CD8-positive, alpha-beta memory T cell (primary cell): Measurements from ENCODE around the gene LAMTOR2. TPM values are rescaled to one million over a fixed set of nuclear protein-coding genes. Genes with fewer than 3 reads are reported as not detected.
A peak's percentile ranks its signal among the peaks of the same experiment; 100 is the strongest.
"Not testable (repeated sequence)": the region's sequence is repeated elsewhere in the genome, so short reads cannot be mapped to it uniquely, and the experiment has no call there.

Source experiments
- CTCF ChIA-PET: fragments of 350-600 bp; sonication (Branson Sonifier 250); formaldehyde crosslinking; loops from one replicate; lab custom pipeline; 2021; ENCODE audit warnings: antibody characterized with exemption; lab: Charles Lee
- POLR2A ChIA-PET: fragments of 350-600 bp; sonication (Branson Sonifier 250); formaldehyde crosslinking; loops from one replicate; lab custom pipeline; 2021; ENCODE audit warnings: antibody characterized with exemption; lab: Charles Lee
- DNase-seq, 5 donors: peaks; one replicate each; pipeline versions ENCODE4 v3.0.0 to v3.0.0-alpha.2; 2020 to 2022; ENCODE audit warnings: mixed read lengths in 1 of 5
- H3K27ac ChIP-seq: one replicate; pipeline ENCODE4 v1.7.0; 2013; ENCODE audit warnings: low read depth, mild to moderate bottlenecking, low read length, moderate library complexity
- H3K27me3 ChIP-seq: 2 replicates; pipeline ENCODE4 v1.7.0; 2013; ENCODE audit warnings: low read length, mild to moderate bottlenecking; ENCODE audit not compliant: insufficient read depth, poor library complexity, severe bottlenecking
- H3K36me3 ChIP-seq: 2 replicates; pipeline ENCODE4 v1.7.0; 2013; ENCODE audit warnings: mild to moderate bottlenecking, low read length, moderate library complexity; ENCODE audit not compliant: insufficient read depth
- H3K4me1 ChIP-seq: 2 replicates; pipeline ENCODE4 v1.7.0; 2013; ENCODE audit warnings: mild to moderate bottlenecking, low read length, moderate library complexity; ENCODE audit not compliant: insufficient read depth
- H3K4me3 ChIP-seq: 2 replicates; pipeline ENCODE4 v1.7.0; 2013; ENCODE audit warnings: mild to moderate bottlenecking, low read length
- H3K9me3 ChIP-seq: 2 replicates; pipeline ENCODE4 v1.7.0; 2013; ENCODE audit warnings: mild to moderate bottlenecking, low read length
- H3K27ac Mint-ChIP-seq, 8 donors: one replicate each; pipeline ENCODE4 v1.8.0; 2020 to 2021; ENCODE audit warnings: mixed read lengths in 8 of 8, mild to moderate bottlenecking in 6 of 8, inconsistent platforms in 3 of 8, moderate library complexity in 3 of 8
- H3K27me3 Mint-ChIP-seq, 2 donors: one replicate each; pipeline ENCODE4 v1.8.0; 2020 to 2021; ENCODE audit warnings: mixed read lengths in 2 of 2, mild to moderate bottlenecking in 1 of 2, moderate library complexity in 1 of 2
- H3K36me3 Mint-ChIP-seq, 3 donors: one replicate each; pipeline ENCODE4 v1.8.0; 2020 to 2021; ENCODE audit warnings: mixed read lengths in 3 of 3, inconsistent platforms in 1 of 3, mild to moderate bottlenecking in 1 of 3
- H3K4me1 Mint-ChIP-seq, 3 donors: one replicate each; pipeline ENCODE4 v1.8.0; 2020 to 2021; ENCODE audit warnings: mixed read lengths in 3 of 3, inconsistent platforms in 1 of 3, mild to moderate bottlenecking in 1 of 3
- H3K4me3 Mint-ChIP-seq, 7 donors: one replicate each; pipeline ENCODE4 v1.8.0; 2020 to 2021; ENCODE audit warnings: mixed read lengths in 7 of 7, mild to moderate bottlenecking in 6 of 7, moderate library complexity in 4 of 7, inconsistent platforms in 2 of 7
- H3K9me3 Mint-ChIP-seq, 5 donors: one replicate each; pipeline ENCODE4 v1.8.0; 2020 to 2022; ENCODE audit warnings: mixed read lengths in 5 of 5, mild to moderate bottlenecking in 3 of 5, moderate library complexity in 2 of 5, inconsistent platforms in 1 of 5
- polyA plus RNA-seq: library from polyadenylated mRNA; unstranded; fragments of 300-500 nt; fragmentation: Illumina TruSeq; gene quantifications from one replicate; pipeline ENCODE4 v1.2.3, GENCODE V29; 2021
- total RNA-seq, 2 experiments: library from RNA; stranded (reverse); gene quantifications; one replicate each; pipeline ENCODE4 v1.2.3, GENCODE V29; 2021

The LAMTOR2 gene
- total and polyA plus RNA-seq, 3 experiments from 2014 or later, result 61.9 to 134 (median 67.4) TPM

DNA sequence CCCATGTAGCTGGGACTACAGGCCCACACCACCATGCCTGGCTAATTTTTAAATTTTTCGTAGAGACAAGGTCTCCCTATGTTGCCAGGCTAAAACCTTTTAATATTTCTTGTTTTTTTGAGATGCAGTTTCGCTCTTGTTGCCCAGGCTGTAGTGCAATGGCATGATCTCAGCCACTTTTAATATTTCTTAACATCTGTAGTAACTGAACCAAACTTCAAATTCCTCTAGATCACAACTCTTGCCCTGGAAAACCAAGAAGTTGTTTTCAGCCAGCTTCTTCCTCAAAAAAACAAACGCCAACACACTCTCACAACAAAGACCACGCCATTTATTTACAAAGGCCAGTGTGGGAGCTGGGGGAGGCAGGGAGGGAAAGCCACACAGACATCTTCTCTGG is 19.6 kb upstream of the LAMTOR2 start:
- H3K27ac ChIP-seq, H3K4me3 ChIP-seq, H3K4me1 Mint-ChIP-seq, H3K36me3 ChIP-seq, H3K4me3 Mint-ChIP-seq, H3K27me3 Mint-ChIP-seq, CTCF ChIA-PET, DNase-seq, POLR2A ChIA-PET, H3K4me1 ChIP-seq, H3K9me3 ChIP-seq, H3K9me3 Mint-ChIP-seq, H3K27me3 ChIP-seq: not testable (repeated sequence)
- H3K27ac Mint-ChIP-seq, result peak overlapping the region in 1 of 8 donors; percentile 29
- peaks cover 0 to 28% (median 2%) of the 10 kb centered on the region in 3 donors for H3K36me3 Mint-ChIP-seq

GRCh38 chr1:156042828-156043227 is 11.8 kb upstream of the LAMTOR2 start:
- POLR2A ChIA-PET, result interaction anchor here (0.5 kb wide), 1 partner anchor 112 kb away, joined by 3 read pairs; no protein-coding TSS in a partner anchor
- Mint-ChIP-seq H3K27ac (peak overlapping the region in 5 of 8 donors; percentile 8 to 79 (median 61)), H3K36me3 (peaks cover 8 to 54% (median 15%) of the 10 kb centered on the region in 3 donors), H3K4me3 (no peak overlapping the region), H3K9me3 (no peaks in the 10 kb centered on the region), H3K4me1 (peaks cover 7 to 13% (median 12%) of the 10 kb centered on the region in 3 donors), H3K27me3 (no peaks in the 10 kb centered on the region)
- DNase-seq, result no peak
- Histone ChIP-seq H3K27me3 (no peaks in the 10 kb centered on the region), H3K36me3 (peaks cover 19% of the 10 kb centered on the region), H3K27ac (no peak overlapping the region), H3K9me3 (no peaks in the 10 kb centered on the region), H3K4me3 (no peak overlapping the region), H3K4me1 (peaks cover 5% of the 10 kb centered on the region)
- CTCF ChIA-PET, result no interaction called here

DNA sequence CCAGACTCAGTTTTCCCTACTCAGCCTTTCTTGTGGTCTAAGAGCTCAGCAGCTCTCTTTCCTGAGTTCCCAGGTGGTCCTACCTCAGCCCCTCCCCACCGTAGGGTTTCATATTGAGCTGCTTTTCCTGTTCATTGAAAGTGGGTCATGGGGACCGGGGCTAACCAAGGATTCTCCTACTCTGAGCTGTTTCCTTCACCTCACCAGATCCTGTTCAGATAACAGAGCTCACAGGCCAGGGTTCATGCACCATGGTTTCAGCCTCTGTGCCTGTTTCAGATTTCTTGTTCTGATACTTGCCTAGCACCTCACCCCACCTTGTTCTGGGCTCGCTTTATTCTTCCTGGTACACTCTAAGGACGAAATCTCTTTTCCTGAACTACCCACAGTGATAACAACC is 9.5 kb upstream of the LAMTOR2 start:
- Mint-ChIP-seq H3K4me1 (peaks cover 7 to 13% (median 12%) of the 10 kb centered on the region in 3 donors), H3K36me3 (peaks cover 8 to 67% (median 18%) of the 10 kb centered on the region in 3 donors), H3K9me3 (no peaks in the 10 kb centered on the region), H3K27me3 (no peaks in the 10 kb centered on the region), H3K4me3 (peak overlapping the region in 4 of 7 donors; percentile 1 to 30 (median 12)), H3K27ac (peak overlapping the region in 7 of 8 donors; percentile 7 to 95 (median 70))
- Histone ChIP-seq H3K4me1 (peaks cover 5% of the 10 kb centered on the region), H3K27ac (no peak overlapping the region), H3K4me3 (no peak overlapping the region), H3K9me3 (no peaks in the 10 kb centered on the region), H3K27me3 (no peaks in the 10 kb centered on the region), H3K36me3 (peaks cover 19% of the 10 kb centered on the region)
- no peak for DNase-seq
- POLR2A ChIA-PET, result no interaction called here
- CTCF ChIA-PET, result interaction anchor here (0.6 kb wide), 1 partner anchor 38 kb away, joined by 4 read pairs; no protein-coding TSS in a partner anchor

GRCh38 chr1:156048663-156049258 is 5.8 kb upstream of the LAMTOR2 start:
- H3K9me3 Mint-ChIP-seq, result no peaks in the 10 kb centered on the region
- Histone ChIP-seq H3K36me3 (peaks cover 12% of the 10 kb centered on the region), H3K27ac (no peak overlapping the region), H3K4me1 (peaks cover 12% of the 10 kb centered on the region), H3K9me3 (no peaks in the 10 kb centered on the region), H3K27me3 (no peaks in the 10 kb centered on the region), H3K4me3 (no peak overlapping the region)
- peak overlapping the region in 2 of 8 donors; percentile 17 to 38 for H3K27ac Mint-ChIP-seq
- ChIA-PET POLR2A (interaction anchor here (0.6 kb wide), 1 partner anchor 114 kb away, joined by 3 read pairs; no protein-coding TSS in a partner anchor), CTCF (interaction anchor here (0.9 to 1.3 kb wide), 2 partner anchors 17 to 18 kb away, joined by 3 read pairs; no protein-coding TSS in a partner anchor)
- H3K36me3 Mint-ChIP-seq, result peaks cover 0 to 52% (median 7%) of the 10 kb centered on the region in 3 donors
- peaks cover 26 to 30% (median 30%) of the 10 kb centered on the region in 3 donors for H3K4me1 Mint-ChIP-seq
- no peaks in the 10 kb centered on the region for H3K27me3 Mint-ChIP-seq
- H3K4me3 Mint-ChIP-seq, result no peak overlapping the region
- no peak for DNase-seq

DNA sequence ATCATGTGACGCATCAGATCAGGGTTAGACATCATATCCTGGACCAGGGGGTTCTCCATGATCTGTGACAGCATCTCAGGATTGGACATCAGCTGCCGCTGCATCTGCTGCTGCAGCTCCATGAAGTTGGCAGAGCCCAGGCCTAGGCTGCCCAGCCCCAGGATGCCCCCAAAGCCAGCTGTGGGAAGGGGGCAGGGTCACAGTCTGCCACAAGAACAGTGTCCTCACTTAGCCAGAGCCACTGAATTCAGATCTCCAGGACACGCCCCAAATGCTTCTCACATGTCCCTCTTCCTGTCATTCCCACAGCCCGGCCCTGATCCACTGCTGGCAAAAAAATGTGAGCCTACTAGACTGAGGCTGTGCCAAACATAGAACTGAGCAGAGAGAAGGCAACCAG is 4.2 kb upstream of the LAMTOR2 start:
- DNase-seq, result no peak
- peaks cover 13% of the 10 kb centered on the region for H3K4me1 ChIP-seq
- H3K9me3 ChIP-seq, result no peaks in the 10 kb centered on the region
- no peak overlapping the region for H3K27ac ChIP-seq
- Mint-ChIP-seq H3K4me1 (peaks cover 22 to 35% (median 27%) of the 10 kb centered on the region in 3 donors), H3K4me3 (peak overlapping the region in 1 of 7 donors; percentile 45), H3K27ac (peak overlapping the region in 1 of 8 donors; percentile 32), H3K27me3 (no peaks in the 10 kb centered on the region), H3K36me3 (peaks cover 0 to 48% (median 5%) of the 10 kb centered on the region in 3 donors), H3K9me3 (no peaks in the 10 kb centered on the region)
- POLR2A ChIA-PET, result no interaction called here
- no peaks in the 10 kb centered on the region for H3K36me3 ChIP-seq
- H3K4me3 ChIP-seq, result no peak overlapping the region
- H3K27me3 ChIP-seq, result no peaks in the 10 kb centered on the region
- CTCF ChIA-PET, result no interaction called here

- H3K4me3 Mint-ChIP-seq, result peak overlapping the region in 3 of 7 donors; percentile 45 to 60 (median 59)
- Histone ChIP-seq H3K4me3 (no peak overlapping the region), H3K4me1 (peaks cover 16% of the 10 kb centered on the region), H3K27ac (no peak overlapping the region), H3K9me3 (no peaks in the 10 kb centered on the region), H3K36me3 (no peaks in the 10 kb centered on the region), H3K27me3 (no peaks in the 10 kb centered on the region)
- no peaks in the 10 kb centered on the region for H3K27me3 Mint-ChIP-seq
- peaks cover 0 to 48% (median 5%) of the 10 kb centered on the region in 3 donors for H3K36me3 Mint-ChIP-seq
- H3K4me1 Mint-ChIP-seq, result peaks cover 25 to 41% (median 30%) of the 10 kb centered on the region in 3 donors
- no peak for DNase-seq
- no peaks in the 10 kb centered on the region for H3K9me3 Mint-ChIP-seq
- POLR2A ChIA-PET, result no interaction called here
- CTCF ChIA-PET, result no interaction called here
- H3K27ac Mint-ChIP-seq, result peak overlapping the region in 1 of 8 donors; percentile 72
Measured at GRCh38 chr1:156051011-156051725, 3.4 kb upstream of the LAMTOR2 start.

DNA sequence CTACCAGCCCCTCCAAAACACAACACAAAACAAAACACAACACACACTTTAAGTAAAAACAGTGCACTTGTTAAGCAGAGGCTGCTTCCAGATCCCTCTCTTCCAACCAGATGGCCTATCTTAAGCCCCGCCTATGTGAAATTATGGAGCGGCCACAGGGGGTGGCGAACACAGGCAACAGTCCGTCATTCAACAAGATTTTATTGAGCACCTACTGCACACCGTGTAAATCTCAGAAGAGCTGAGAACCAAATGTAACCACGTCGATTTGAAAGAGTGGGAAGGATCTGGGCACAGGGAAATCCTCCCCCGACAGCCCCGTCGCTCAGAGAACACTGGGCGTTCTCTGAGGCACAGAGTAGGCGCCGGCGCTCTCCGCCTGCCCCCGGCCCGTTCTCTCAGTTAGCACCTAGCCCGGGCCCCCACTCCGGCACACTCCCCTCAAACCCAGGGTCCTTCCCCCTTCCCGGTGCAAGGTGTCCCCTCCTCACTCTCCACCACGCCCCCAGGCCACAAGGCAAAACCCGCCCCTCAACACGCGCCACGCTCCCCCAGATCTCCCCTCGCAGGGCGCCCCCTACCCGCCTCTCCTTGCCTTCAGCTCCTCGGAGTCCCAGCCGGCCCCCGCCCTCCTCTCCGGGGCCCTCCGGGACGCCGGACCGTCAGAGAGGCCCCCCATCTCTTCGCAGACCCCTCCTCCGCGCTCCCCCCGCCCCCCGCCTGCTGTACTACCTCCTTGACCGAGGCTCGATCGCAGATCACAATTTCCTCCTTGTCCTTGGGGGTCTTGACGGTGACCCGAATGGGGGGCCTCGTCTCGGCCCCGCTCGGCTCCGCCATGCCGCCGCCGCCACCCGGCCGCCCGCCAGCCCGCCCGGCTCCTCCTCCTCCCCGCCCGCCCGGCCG is 1.5 kb upstream of the LAMTOR2 start:
- H3K4me1 ChIP-seq, result peaks cover 16% of the 10 kb centered on the region
- H3K4me1 Mint-ChIP-seq, result peaks cover 29 to 49% (median 35%) of the 10 kb centered on the region in 3 donors
- H3K27ac ChIP-seq, result peak overlapping the region; percentile 52
- peaks cover 0 to 57% (median 4%) of the 10 kb centered on the region in 3 donors for H3K36me3 Mint-ChIP-seq
- H3K9me3 ChIP-seq, result no peaks in the 10 kb centered on the region
- POLR2A ChIA-PET, result interaction anchor here (0.6 kb wide), 3 partner anchors 171 to 447 kb away, joined by 3 to 4 read pairs (median 3); no protein-coding TSS in a partner anchor
- peak; percentile 55 to 81 (median 69) for DNase-seq
- H3K4me3 Mint-ChIP-seq, result peak overlapping the region; percentile 85 to 99 (median 94)
- H3K4me3 ChIP-seq, result peak overlapping the region; percentile 52
- CTCF ChIA-PET, result interaction anchor here (1.3 to 1.6 kb wide), 2 partner anchors 23 to 118 kb away, joined by 3 to 4 read pairs; partner anchors contain the start of gene KHDC4
- peak overlapping the region; percentile 65 to 98 (median 93) for H3K27ac Mint-ChIP-seq
- no peaks in the 10 kb centered on the region for H3K27me3 Mint-ChIP-seq
- H3K27me3 ChIP-seq, result no peaks in the 10 kb centered on the region
- no peaks in the 10 kb centered on the region for H3K9me3 Mint-ChIP-seq
- H3K36me3 ChIP-seq, result no peaks in the 10 kb centered on the region
